Fibroblast of skin of abdomen (primary cell): ENCODE measurements around the gene CPD.

ENCODE experiments used
- DNase-seq: peaks from one replicate; pipeline ENCODE4 v3.0.0-alpha.2; 2013

CPD gene

DNA sequence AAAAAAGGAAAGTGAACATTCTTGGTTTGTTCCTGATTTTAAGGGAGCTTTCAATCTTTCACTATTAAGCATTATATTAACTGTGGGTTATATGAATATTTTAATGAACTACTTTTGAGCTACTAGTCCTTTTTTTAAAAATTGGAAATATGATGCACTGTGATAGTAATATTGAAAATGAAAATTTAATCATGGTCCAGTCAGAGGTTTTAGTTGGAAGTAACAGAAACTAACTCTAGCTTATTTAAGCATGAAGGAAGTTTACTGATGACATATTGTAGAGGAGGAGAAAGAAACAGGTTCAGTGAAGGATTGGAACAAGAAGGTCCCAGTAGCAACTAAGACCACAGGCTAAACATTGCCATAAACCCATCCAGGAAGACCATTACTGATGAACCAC, 24.0 kb upstream of the CPD start:
- DNase-seq: no peak

DNA sequence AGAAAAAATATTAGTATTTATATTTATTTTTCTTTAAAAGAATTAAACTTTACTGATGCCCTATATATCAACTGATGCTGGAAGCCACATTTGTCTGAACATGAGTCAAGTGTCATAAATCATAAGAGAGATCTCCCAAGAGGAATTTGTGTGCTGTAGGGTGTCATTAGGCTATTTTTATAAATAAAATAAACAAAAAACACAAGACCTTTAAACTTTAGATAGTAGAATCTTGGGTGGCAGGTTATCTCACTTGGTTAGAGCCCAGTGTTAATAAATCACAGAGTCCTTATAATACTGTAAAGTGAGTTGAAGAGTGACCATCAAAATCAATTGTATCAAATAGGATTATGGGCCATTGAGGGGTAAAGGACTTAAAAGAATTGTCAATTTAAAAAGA, 21.3 kb upstream of the CPD start:
- DNase-seq: no peak

DNA sequence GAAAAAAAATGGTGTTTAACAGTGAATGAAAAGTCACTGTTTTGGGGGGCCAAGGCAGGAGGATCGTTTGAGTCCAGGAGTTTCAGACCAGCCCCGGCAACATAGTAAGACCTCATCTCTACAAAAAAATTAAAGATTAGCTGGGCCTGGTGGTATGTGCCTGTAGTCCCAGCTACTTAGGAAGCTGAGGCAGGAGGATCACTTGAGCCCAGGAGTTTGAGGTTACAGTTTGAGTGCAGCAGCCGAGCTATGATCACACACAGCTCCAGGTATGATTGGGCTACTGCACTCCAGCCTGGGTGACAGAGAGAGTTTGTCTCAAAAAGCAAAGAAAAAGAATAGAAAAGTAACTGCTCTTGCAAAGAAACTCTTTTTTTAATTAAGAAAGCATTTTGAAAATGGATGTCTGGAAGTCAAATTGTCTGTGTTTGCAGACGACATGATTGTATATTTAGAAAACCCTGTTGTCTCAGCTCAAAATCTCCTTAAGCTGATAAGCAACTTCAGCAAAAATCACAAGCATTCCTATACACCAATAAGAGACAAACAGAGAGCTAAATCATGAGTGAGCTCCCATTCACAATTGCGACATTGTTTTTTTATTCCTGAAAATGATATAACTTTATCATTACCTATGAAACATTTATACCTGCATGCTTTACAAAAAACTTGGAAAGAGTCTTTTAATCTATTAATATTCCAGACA, 20.5 kb upstream of the CPD start:
- DNase-seq: no peak

DNA sequence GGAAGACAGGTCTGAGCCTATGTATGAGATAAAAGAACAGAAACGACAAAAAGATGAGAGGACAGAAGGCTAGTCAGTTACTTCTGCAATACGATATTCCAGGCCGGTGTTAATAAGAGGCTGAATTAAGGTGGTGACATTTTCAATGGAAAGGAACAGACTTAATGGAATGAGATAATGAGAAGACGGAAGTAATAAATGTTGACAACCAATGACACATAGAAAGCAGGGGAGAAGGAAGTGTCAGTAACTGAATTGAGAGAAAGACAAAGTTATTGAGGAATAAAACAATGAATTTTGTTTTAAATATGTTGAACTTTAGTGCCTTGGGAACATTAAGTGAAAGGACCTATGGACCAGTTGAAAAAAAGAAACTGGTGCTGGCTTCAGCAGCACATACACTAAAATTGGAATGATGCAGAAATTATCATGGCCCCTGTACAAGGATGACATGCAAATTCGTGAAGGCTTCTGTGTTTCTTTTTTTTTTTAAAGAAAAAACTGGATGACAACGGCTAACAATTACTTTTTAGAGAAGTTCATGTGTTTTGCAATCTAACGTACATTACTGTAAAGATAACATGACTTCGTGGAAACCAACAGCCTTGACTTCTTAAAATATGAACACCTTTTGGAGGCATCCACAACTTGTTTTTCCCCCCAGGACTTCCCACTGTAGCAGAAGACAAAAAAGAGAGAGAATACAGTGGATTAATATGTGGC, 18.5 kb upstream of the CPD start:
- no peak for DNase-seq

DNA sequence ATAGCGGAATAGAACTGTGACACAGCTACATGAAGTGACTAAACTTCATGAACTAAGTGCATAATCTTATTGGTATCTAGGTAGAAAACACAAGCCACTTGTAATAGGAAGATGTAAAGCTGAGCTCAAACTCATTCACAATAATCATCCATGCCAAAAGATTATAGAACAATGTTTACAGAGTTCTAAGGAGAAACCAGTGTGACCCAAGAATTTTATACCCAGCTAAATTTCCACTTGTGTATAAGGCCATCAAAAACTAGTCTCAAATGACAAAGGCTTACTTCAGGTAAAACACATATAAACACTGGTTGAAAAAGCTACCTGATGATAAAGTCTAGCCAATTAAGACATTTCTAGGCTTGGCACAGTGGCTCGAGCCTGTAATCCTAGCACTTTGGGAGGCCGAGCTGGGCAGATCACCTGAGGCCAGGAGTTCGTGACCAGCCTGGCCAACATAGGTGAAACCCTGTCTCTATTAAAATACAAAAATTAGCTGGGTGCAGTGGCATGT, 16.9 kb upstream of the CPD start:
- DNase-seq: no peak

DNA sequence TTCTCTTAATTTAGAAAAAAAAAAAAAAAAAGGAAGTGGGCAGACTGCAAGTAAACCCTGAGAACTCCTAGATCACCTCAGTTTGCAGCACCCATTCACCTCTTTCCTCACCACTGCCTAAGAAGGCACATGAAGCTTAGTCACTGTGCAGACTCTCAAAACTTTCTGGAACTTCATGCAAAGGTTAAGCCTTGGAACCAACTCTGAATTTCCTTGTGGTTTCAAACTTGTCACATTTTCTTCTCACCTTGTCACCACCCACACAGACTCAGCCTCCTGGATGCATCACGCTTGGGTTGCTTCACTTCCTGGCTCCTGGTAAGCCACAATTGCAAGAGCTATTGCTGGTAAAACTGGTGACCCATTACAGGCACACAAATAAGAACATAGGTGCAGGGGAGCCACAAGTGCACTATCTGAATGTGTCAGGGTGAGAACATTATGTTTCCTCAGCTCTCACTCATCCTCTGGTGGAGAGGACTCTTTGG, 15.0 kb upstream of the CPD start:
- DNase-seq: peak; percentile 61

- DNase-seq: no peak
These were observed 12.2 kb upstream of the CPD start for GRCh38 chr17:30366536-30366935.

DNA sequence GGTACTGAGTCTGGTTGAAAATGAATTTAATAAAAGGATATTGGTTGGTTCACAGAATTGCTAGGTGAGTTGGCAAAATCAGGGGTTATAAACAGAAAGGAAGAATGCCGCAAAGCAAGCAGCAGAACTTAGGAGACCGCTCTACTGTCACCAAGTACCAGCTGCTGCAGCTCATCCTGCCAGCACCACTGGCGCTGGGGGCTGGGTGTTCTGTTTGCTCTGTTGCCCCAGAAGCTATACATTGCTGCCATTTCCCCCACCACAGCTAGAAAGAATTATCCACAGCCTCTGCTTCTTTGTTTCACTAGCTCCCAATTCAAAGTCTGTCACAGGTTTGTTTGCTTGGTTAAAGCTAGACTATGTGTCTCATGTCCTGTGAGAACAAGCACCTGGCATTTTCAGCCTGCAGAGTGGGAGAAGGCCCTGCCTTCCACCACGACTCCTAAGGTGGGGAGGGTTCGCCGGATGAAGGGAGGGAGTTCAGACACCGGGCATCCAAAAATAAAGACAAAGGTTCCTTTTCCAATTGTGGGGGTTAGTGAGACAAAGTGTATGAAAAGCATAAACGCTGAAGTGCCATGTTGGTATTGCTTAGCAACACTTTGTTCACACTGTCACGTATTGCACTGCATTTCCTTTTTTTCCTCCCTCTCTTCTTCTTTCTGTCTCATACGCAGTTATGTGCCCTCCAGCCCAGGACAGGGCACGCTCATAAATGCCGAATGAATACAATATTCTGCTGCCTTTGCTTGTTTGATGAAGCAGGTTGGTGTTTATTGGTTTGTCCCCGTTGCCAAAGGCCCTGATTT, 9.6 kb upstream of the CPD start:
- DNase-seq: no peak

- no peak for DNase-seq
These were observed 8.7 kb upstream of the CPD start for GRCh38 chr17:30369995-30370394.

DNA sequence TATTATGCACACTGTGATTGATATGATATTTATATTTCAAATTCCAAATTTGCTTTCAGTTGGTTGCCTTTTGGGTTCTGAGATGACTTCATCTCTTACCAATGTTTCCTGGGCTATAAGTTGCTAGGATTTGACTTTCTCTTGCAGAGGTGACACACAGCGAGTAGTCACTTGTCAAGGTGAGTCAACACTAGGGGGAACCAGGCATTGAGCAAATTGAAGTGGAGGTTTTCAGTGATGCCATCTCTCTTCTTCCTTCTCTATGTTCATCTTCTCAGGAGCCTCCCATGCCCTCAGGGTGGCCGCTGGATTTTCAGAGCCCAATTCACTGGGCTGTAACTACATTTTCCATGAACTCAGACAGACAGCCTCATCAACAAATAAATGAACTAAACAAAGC, 6.0 kb upstream of the CPD start:
- DNase-seq: peak; percentile 23

GRCh38 chr17:30375661-30376060, 3.1 kb upstream of the CPD start:
- no peak for DNase-seq

- peak; percentile 86 for DNase-seq
These were observed 1.9 kb upstream of the CPD start for GRCh38 chr17:30376621-30377452.

DNA sequence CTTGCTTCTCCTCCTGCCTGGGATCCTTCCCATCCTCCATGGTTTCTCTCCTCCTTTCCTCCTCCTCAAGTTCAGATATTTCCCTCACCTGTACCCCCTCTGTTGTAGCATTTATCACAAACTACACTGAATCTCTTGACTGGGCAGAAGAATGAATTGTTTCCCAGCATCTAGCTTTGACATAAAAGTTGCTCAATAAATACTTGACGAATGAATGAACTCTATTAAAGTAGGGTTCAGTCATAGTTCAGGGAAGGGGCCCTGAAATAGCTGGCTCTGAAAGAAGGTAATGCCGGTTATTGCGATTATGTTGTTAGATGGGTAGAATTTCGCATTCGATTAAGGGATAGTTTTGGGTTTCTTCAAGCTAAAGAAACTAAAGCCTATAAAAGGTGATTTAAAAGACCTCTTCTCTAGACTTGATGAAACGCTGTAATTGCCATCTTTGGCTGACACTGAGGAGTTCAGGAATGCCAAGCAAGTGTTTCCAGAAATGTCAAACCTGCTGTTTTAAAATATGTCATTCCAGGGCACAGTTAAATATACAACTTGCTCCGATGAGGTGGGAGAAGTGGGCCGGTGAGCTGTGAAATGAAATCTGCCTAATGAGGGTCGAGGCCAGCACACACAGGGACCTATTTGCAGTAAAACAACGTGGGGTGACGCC, 1.0 kb upstream of the CPD start:
- DNase-seq: no peak

GRCh38 chr17:30378241-30378824, 394 bp upstream of the CPD start:
- DNase-seq: peak; percentile 23

GRCh38 chr17:30379303-30379902, 676 bp downstream of the CPD start:
- no peak for DNase-seq

DNA sequence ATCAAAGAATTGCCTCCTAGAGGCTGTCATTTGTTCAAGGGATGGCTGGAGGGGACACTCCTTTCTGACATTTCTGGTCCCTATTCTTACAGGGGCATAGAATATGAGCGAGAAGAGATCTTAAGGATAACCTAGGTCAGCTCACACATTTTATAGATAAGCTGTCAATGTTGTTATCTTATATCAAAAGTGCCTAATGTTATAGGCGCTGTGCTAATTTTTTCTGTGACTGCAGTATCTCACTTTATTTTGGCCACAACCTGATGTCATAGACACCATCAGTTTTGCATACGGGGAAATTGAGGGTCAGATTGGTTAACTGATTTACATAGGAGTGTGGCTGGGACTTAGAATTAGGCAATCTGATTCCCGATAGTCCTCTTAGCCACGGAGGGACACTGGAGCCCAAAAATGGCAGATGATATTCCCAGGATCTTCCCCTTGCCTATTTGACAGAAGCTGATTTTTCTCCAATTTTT, 1.2 kb downstream of the CPD start:
- no peak for DNase-seq

- no peak for DNase-seq
These were observed 2.1 kb downstream of the CPD start for GRCh38 chr17:30380643-30381339.

DNA sequence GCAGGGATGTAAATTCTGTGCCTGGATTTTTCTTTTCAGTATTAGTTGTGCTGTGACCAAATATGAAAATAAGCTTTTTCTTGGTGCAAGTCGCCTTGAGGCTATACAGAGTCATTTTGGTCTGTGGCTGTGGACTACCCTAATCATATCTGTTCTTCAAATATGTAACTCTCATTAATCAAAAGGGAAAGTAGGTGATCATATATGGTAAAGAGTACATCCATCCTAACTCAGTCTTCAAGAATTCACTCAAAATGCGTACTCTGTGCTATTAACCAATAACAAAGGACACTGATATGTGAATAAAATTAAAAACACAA, 2.6 kb downstream of the CPD start:
- DNase-seq: no peak

DNA sequence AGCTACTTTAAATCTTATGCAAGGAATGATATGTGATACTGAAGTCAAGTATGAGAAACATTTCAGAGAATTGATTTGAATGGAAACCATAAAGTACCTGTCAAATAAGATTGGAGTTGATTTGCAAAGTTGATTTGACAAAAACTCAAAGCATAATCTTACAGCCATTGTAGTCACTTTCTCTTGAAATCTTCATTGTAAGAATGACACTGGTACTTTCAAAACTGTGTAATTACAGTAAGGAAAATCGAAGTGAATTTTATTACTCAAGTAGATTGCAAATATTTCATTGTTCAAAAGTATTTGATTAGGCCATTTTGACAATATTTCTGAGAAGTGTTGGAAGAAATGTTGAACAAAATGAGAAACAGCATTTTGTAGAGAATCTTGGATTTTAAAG, 3.6 kb downstream of the CPD start:
- no peak for DNase-seq
